CD4-positive, alpha-beta T cell treated with Interleukin-15 for 4 hours (primary cell): Measurements from ENCODE around the gene TUBB4B.
A peak's percentile ranks its signal among the peaks of the same experiment; 100 is the strongest.

Experiments used
- DNase-seq: peaks from one replicate; pipeline ENCODE4 v3.0.0-alpha.2; 2020; ENCODE audit warnings: low spot score

The TUBB4B gene

GRCh38 chr9:137270929-137271695 lies 30.0 kb downstream of the TUBB4B start:
- DNase-seq: peak; percentile 16

- DNase-seq: no peak
Observed at GRCh38 chr9:137271696-137272076, 30.6 kb downstream of the TUBB4B start.

- DNase-seq: no peak
Observed at GRCh38 chr9:137272241-137273094, 31.4 kb downstream of the TUBB4B start.

GRCh38 chr9:137273095-137273490 lies 32.0 kb downstream of the TUBB4B start:
- DNase-seq: no peak

- DNase-seq: no peak
Observed at GRCh38 chr9:137273611-137274320, 32.7 kb downstream of the TUBB4B start.

GRCh38 chr9:137275203-137275587 lies 34.1 kb downstream of the TUBB4B start:
- DNase-seq: no peak

GRCh38 chr9:137275588-137276472 lies 34.7 kb downstream of the TUBB4B start:
- DNase-seq: no peak

GRCh38 chr9:137276473-137277328 lies 35.6 kb downstream of the TUBB4B start:
- no peak for DNase-seq

- DNase-seq: peak; percentile 29
Observed at GRCh38 chr9:137277329-137278041, 36.4 kb downstream of the TUBB4B start, which contains the start of gene TOR4A. TOR4A (plus strand) TSS chr9:137277726; CDS start chr9:137278690, 964 bp downstream.

GRCh38 chr9:137278061-137278701 lies 37.1 kb downstream of the TUBB4B start:
- no peak for DNase-seq

GRCh38 chr9:137278721-137279711 lies 37.9 kb downstream of the TUBB4B start:
- no peak for DNase-seq

GRCh38 chr9:137279741-137280473 lies 38.8 kb downstream of the TUBB4B start:
- no peak for DNase-seq

GRCh38 chr9:137280474-137281344 lies 39.6 kb downstream of the TUBB4B start:
- no peak for DNase-seq

- DNase-seq: no peak
Observed at GRCh38 chr9:137281345-137282116, 40.4 kb downstream of the TUBB4B start.

GRCh38 chr9:137286975-137287383 lies 45.9 kb downstream of the TUBB4B start:
- DNase-seq: no peak

GRCh38 chr9:137293094-137293481 lies 52.0 kb downstream of the TUBB4B start:
- no peak for DNase-seq
